Activated CD4-positive, alpha-beta T cell treated with anti-CD3 and anti-CD28 coated beads, Interleukin-2, amount 10 ng/mL, durations not matched to agents 7 days and 5 days (primary cell): ENCODE results near the gene DGCR8. TPM values are rescaled to one million over a fixed set of nuclear protein-coding genes. Genes with fewer than 3 reads are reported as not detected.

Experiments used
- CTCF ChIA-PET: fragments of 350-600 bp; sonication (Branson Sonifier 250); formaldehyde crosslinking; loops from one replicate; lab custom pipeline; 2021; ENCODE audit warnings: antibody characterized with exemption; lab: Charles Lee
- POLR2A ChIA-PET: fragments of 350-600 bp; sonication (Branson Sonifier 250); formaldehyde crosslinking; loops from one replicate; lab custom pipeline; 2021; ENCODE audit warnings: antibody characterized with exemption; lab: Charles Lee
- DNase-seq: peaks from one replicate; pipeline ENCODE4 v3.0.0-alpha.2; 2020
- H3K27ac Mint-ChIP-seq: one replicate; pipeline ENCODE4 v1.8.0; 2021; ENCODE audit warnings: mild to moderate bottlenecking, moderate library complexity, mixed read lengths
- H3K27me3 Mint-ChIP-seq: one replicate; pipeline ENCODE4 v1.8.0; 2021; ENCODE audit warnings: mixed read lengths
- H3K36me3 Mint-ChIP-seq: one replicate; pipeline ENCODE4 v1.8.0; 2021; ENCODE audit warnings: low read depth, mixed read lengths
- H3K4me1 Mint-ChIP-seq: one replicate; pipeline ENCODE4 v1.8.0; 2021; ENCODE audit warnings: mixed read lengths
- H3K4me3 Mint-ChIP-seq: one replicate; pipeline ENCODE4 v1.8.0; 2021; ENCODE audit warnings: mild to moderate bottlenecking, moderate library complexity, mixed read lengths
- H3K9me3 Mint-ChIP-seq: one replicate; pipeline ENCODE4 v1.8.0; 2021; ENCODE audit warnings: mixed read lengths
- total RNA-seq, 2 experiments: library from RNA; stranded (reverse); gene quantifications; one replicate each; pipeline ENCODE4 v1.2.3, GENCODE V29; 2021

Gene DGCR8
- total RNA-seq, 2 experiments from 2014 or later, result 51.2 to 54.5 TPM

DNA sequence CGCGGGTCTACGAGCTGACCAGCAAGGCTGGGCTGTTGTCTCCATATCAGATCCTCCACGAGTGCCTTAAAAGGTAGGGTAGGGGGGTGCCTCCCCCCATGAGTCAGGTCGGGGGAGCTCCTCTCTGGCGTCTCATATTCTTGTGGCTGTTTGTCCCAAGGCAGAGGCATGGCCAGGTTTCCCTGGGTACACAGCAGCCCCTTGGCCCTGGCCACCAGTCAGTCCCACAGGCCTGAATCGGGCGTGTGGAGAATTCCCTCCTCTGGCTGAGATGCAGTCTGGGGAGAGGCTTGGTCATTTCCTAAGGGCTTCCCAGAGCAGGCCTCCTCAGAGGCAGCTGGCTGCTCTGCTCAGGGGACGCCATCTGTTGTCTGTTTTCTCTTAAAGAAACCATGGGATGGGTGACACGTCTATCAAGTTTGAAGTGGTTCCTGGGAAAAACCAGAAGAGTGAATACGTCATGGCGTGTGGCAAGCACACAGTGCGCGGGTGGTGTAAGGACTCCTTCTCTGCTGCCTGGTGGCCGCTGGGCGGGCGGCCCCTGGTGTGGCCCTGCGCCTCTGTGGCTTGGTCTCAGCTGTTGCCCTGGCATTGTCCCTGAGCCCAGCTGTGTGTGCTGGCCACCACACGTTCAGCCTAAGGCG lies 26.3 kb downstream of the DGCR8 start:
- no peak for DNase-seq
- Mint-ChIP-seq H3K27me3 (no peaks in the 10 kb centered on the region), H3K27ac (no peak overlapping the region), H3K9me3 (no peaks in the 10 kb centered on the region), H3K4me1 (peaks cover 18% of the 10 kb centered on the region), H3K36me3 (peaks cover 21% of the 10 kb centered on the region), H3K4me3 (no peak overlapping the region)
- ChIA-PET CTCF (interaction anchor here (0.8 to 1.4 kb wide), 2 partner anchors 12 to 28 kb away, joined by 3 read pairs; no protein-coding TSS in a partner anchor), POLR2A (no interaction called here)

DNA sequence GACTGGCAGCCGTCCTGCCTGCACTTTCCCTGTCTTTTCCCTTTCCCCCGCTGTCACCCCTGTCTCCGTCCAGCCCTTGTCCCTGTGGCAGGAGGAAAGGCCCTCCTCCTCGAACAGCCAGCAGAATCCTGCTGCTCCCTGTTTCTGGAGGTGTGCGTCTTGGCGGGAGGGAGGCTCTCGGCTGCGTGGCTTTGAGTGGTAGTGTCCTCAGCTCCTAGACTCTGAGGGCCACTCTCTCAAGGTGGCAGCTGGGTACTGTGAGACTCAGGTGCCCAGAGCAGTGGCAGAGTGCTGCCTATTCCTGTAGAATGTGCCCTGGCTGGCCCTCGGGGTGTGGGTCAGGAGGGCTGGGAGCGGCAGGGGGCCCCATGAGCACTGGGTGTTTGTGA lies 26.8 kb downstream of the DGCR8 start:
- Mint-ChIP-seq H3K4me3 (no peak overlapping the region), H3K27me3 (no peaks in the 10 kb centered on the region), H3K9me3 (no peaks in the 10 kb centered on the region), H3K36me3 (peaks cover 20% of the 10 kb centered on the region), H3K4me1 (peaks cover 19% of the 10 kb centered on the region), H3K27ac (no peak overlapping the region)
- ChIA-PET POLR2A (interaction anchor here (0.5 kb wide), 1 partner anchor 88 kb away, joined by 3 read pairs; no protein-coding TSS in a partner anchor), CTCF (interaction anchor here (0.8 to 1.4 kb wide), 2 partner anchors 13 to 29 kb away, joined by 3 read pairs; no protein-coding TSS in a partner anchor)
- no peak for DNase-seq

DNA sequence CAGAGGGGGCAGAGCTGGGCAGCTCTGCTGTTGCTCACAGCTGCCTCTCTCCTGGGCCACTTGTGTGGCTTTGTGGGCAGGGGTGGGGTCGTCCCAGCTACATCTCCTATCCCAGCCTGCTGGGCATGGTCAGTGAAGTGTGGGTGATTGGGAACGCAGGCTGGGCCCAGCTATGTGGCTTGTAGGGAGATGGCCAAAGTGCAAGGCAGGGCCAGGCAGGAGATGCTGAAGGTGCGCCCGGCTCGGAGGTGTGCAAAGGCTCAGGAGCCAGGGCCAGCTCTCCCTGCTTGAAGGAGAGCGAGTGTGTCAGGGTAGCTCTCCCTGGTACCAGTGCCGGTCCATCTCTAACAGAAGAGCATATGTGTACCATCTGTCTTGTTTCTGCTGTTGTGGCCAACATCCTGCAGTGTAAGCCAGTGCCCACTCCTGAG lies 27.4 kb downstream of the DGCR8 start:
- Mint-ChIP-seq H3K36me3 (peaks cover 20% of the 10 kb centered on the region), H3K27ac (no peak overlapping the region), H3K27me3 (no peaks in the 10 kb centered on the region), H3K4me3 (no peak overlapping the region), H3K9me3 (no peaks in the 10 kb centered on the region), H3K4me1 (peaks cover 17% of the 10 kb centered on the region)
- ChIA-PET POLR2A (interaction anchor here (0.5 kb wide), 1 partner anchor 88 kb away, joined by 3 read pairs; no protein-coding TSS in a partner anchor), CTCF (interaction anchor here (1.4 kb wide), 1 partner anchor 14 kb away, joined by 3 read pairs; no protein-coding TSS in a partner anchor)
- no peak for DNase-seq

DNA sequence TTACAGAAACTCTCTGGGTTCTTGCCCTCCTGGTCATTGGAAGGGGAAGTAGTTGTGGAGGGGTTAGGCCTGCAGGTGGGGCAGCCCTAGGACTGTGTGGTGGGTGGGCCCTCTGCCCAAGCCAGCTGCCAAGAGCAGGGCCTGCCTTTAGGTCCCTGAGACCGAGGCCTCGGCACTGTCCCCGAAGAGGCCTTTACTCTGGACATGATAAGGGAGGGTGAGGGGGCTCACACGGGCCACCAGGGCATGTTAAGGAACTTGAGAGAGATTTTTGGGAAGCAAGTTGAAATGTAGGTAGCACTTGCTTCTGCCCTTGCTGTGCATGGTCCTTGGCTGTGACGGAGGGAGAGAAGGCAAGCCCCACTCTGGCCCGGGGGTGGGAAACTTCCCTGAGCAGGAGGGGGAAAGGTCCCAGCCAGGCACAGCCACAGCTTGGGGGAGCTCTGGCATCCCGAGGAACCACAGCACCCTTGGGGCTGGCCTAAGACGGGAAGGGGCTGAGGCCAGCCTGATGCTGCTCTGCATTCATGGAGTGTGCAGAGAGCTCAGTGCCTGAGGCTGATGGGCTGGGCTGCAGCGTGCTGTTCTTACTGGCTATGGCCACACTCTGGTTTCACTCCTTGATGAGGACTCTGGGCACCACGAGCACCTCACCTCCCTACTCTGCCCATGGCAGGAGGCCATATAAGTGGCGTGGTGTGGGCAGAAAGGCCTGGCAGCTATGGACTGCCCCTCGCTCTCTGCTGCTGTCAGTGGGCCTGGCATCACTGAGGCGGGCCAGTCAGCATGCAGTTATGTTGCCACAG lies 28.1 kb downstream of the DGCR8 start:
- DNase-seq, result no peak
- H3K27ac Mint-ChIP-seq, result peak overlapping the region; percentile 64
- ChIA-PET POLR2A (no interaction called here), CTCF (interaction anchor here (0.6 to 1.4 kb wide), 3 partner anchors 9 to 22 kb away, joined by 3 read pairs; partner anchors contain the start of gene TRMT2A)
- H3K27me3 Mint-ChIP-seq, result no peaks in the 10 kb centered on the region
- peaks cover 20% of the 10 kb centered on the region for H3K36me3 Mint-ChIP-seq
- peaks cover 16% of the 10 kb centered on the region for H3K4me1 Mint-ChIP-seq
- H3K4me3 Mint-ChIP-seq, result no peak overlapping the region
- H3K9me3 Mint-ChIP-seq, result no peaks in the 10 kb centered on the region

DNA sequence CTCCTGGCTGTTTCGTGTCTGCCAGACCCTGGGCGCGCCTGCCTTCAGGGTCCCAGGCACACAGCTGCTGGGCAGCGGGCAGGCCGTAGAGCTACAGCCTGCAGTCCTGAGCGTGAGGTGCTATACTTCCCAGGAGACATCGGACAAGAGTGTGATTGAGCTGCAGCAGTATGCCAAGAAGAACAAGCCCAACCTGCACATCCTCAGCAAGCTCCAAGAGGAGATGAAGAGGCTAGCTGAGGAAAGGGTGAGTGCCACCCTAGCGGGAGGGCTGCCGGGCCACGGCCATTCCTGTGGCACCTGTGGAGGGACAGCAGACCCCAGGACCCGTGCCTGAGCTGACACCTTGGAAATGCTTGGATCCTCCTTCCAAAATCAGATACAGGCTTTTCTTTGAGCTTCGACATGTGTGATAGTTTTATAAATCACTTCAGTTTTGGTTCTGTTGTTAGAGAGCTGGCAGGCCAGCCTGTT lies 28.8 kb downstream of the DGCR8 start:
- ChIA-PET CTCF (interaction anchor here (0.6 to 1.2 kb wide), 2 partner anchors 9 to 22 kb away, joined by 3 read pairs; partner anchors contain the start of gene TRMT2A), POLR2A (no interaction called here)
- Mint-ChIP-seq H3K36me3 (peaks cover 16% of the 10 kb centered on the region), H3K27ac (peak overlapping the region; percentile 64), H3K27me3 (no peaks in the 10 kb centered on the region), H3K4me1 (peaks cover 14% of the 10 kb centered on the region), H3K9me3 (no peaks in the 10 kb centered on the region), H3K4me3 (no peak overlapping the region)
- DNase-seq, result no peak

DNA sequence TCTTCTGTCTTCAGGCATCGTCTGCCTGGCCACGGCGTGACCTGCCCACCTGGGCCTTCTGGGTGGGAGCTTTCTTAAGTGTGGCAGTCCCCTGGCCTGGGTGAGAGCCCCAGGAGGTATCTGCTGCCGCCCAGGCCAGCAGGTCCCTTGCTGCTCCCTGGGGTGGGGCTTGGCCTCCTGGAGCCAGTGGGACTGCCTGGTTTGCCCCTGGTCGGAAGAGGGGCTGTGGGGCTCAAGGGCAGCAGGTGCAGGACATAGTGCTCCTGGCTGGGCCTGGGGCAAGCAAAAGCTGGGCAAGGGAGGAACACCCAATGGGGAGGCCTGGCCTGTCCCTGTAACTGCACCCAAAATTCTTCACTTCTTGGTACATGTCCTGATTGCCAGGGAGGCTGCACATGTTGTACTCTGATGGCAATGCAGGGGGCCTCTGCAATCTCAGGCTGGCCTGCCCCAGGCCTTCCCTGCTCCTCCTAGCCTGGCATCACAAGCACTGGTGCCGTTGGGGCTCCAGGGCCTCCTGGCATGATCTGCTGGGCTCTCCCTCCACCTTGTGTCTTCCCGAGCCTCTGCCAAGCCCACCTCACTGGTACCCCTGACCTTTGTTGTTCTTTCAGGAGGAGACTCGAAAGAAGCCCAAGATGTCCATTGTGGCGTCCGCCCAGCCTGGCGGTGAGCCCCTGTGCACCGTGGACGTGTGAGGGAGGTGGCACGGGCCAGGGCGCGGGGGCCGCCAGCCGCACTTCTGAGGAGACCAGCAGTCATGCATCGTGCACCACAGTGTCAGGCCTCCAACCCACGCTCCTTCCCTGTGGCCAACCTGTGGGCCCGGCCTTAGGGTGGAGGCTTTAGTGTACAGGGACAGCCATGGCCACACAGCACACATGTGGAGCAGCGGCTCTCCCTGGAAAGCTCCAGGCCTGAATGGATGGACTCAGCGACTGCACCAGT lies 29.6 kb downstream of the DGCR8 start:
- no peak overlapping the region for H3K4me3 Mint-ChIP-seq
- H3K36me3 Mint-ChIP-seq, result peaks cover 23% of the 10 kb centered on the region
- ChIA-PET CTCF (interaction anchor here (0.9 to 1.4 kb wide), 3 partner anchors 8 to 140 kb away, joined by 3 to 6 read pairs (median 3); partner anchors contain the start of gene TRMT2A), POLR2A (no interaction called here)
- no peaks in the 10 kb centered on the region for H3K9me3 Mint-ChIP-seq
- peak overlapping the region; percentile 42 for H3K27ac Mint-ChIP-seq
- DNase-seq, result no peak
- no peaks in the 10 kb centered on the region for H3K27me3 Mint-ChIP-seq
- peaks cover 19% of the 10 kb centered on the region for H3K4me1 Mint-ChIP-seq

DNA sequence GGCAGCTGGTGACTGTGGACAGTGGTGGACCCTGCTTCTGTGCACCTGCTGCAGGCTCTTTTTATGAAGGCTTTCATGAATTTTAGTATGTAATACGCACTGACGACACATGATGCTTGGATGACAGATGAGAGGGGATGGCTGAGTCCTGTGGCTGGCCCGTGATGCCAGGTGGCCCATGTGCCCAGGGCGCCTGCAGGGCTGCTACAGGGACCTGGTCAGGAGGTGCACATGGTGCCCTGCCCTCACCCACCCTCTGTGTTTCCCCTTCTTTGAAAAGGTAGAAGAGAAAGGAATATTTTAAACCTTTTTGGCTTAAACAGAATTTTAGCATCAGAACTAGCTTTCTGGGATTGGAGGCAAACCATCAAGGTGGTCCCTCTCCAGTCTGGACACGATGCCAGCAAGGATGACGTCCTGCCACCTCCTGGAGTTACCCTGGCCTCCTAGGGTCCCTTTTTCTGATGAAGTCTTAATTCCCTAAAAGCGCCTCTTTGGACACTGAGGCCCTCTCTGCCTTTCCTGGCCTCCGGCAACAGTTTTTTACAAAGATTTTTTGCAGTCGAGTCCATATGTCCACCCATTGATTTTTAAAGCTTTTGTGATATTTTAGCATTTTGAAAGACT lies 30.4 kb downstream of the DGCR8 start:
- H3K27ac Mint-ChIP-seq, result no peak overlapping the region
- no peak for DNase-seq
- H3K9me3 Mint-ChIP-seq, result no peaks in the 10 kb centered on the region
- ChIA-PET POLR2A (no interaction called here), CTCF (interaction anchor here (0.8 to 1.4 kb wide), 4 partner anchors 24 to 140 kb away, joined by 3 to 6 read pairs (median 3); no protein-coding TSS in a partner anchor)
- H3K4me1 Mint-ChIP-seq, result peaks cover 25% of the 10 kb centered on the region
- peaks cover 27% of the 10 kb centered on the region for H3K36me3 Mint-ChIP-seq
- no peaks in the 10 kb centered on the region for H3K27me3 Mint-ChIP-seq
- no peak overlapping the region for H3K4me3 Mint-ChIP-seq

DNA sequence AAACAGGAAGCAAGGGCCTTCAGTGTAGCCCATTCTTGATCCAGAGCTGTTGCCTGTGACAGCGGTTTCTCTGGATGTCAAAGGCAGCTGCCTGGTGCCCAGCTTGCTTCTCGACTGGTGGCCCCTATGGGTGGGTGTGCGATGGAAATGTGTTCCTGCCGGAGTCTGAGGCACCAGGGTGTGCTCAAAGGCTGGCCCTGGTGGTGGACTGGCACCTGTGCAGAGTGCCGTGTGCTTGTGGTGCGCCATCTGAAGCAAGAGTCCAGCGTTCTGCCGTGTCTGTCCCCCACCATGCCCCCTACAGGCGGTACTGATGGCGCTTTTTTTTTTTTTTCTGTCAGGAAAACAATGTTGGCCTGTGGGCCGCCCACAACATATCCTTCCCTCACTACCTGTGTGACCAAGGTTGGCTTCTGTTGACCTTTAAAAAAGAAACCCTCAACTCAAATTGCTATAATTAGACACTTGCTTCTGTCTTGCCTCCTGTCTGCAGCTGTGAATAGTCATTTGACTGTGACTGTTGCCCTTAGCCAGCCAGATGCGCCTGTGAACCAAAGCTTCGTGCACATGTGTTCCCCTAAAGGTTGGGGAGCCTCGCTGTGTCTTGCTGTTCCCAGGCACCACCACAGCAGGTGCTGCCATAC lies 31.1 kb downstream of the DGCR8 start:
- H3K36me3 Mint-ChIP-seq, result peaks cover 27% of the 10 kb centered on the region
- peaks cover 28% of the 10 kb centered on the region for H3K4me1 Mint-ChIP-seq
- H3K27me3 Mint-ChIP-seq, result no peaks in the 10 kb centered on the region
- DNase-seq, result peak; percentile 28
- H3K4me3 Mint-ChIP-seq, result no peak overlapping the region
- peak overlapping the region; percentile 76 for H3K27ac Mint-ChIP-seq
- ChIA-PET CTCF (interaction anchor here (0.7 to 1.4 kb wide), 7 partner anchors 9 to 141 kb away, joined by 3 to 6 read pairs (median 3); no protein-coding TSS in a partner anchor), POLR2A (interaction anchor here (0.7 kb wide), 1 partner anchor 11 kb away, joined by 3 read pairs; no protein-coding TSS in a partner anchor)
- H3K9me3 Mint-ChIP-seq, result no peaks in the 10 kb centered on the region

DNA sequence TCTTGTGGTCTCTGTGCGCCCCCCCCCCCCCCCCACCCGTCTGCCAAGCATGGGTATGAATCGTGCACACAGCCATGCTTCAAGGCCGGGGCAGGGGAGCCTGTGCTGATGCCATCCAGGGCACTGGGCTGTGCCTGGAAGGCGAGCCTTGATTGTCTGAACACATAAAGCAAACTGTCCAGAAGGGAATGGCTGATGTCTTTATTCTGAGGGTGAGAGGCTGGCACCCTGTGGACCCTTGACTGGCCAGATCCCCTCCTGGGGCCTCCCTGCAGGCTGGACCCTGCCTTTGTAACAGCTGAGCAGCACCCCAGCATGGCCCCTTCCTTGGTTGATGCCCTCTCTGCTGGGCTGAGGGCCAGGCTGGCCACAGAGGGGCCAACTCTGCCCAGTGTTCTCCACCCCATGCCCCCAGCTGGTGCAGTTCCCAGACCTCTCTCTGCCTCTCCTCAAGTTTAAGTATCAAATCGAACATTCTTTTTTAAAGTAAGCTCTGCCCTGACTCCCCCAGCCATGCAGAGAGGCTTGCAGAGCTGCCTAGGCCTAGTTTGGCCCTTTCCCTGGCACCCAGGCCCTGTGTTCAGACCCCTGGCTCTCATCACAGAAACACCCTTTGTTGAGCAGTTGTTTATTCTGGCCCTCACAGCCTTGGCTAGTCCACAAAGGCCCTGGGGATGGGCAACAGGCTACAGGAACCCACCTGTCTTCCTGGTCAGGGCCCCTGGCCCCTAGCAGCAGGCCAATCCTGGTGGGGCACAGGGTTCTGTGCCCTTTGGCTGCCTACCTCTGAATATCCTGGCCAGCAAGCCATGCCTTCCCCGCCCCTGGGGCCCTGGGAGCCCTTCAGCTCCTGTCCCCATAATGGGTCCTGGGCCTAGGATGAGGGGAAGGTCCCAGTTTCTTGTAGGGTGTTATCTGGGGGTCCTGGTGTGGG lies 31.9 kb downstream of the DGCR8 start:
- Mint-ChIP-seq H3K4me3 (no peak overlapping the region), H3K36me3 (peaks cover 31% of the 10 kb centered on the region), H3K27me3 (no peaks in the 10 kb centered on the region), H3K4me1 (peaks cover 29% of the 10 kb centered on the region), H3K9me3 (no peaks in the 10 kb centered on the region), H3K27ac (peak overlapping the region; percentile 77)
- POLR2A ChIA-PET, result interaction anchor here (0.7 kb wide), 1 partner anchor 11 kb away, joined by 3 read pairs; no protein-coding TSS in a partner anchor
- CTCF ChIA-PET, result interaction anchor here (0.7 to 1.7 kb wide), 5 partner anchors 9 to 99 kb away, joined by 3 to 4 read pairs (median 3); no protein-coding TSS in a partner anchor
- DNase-seq, result no peak
